Fibroblast of lung (primary cell): ENCODE data around the gene CD109. TPM values are rescaled to one million over a fixed set of nuclear protein-coding genes. Genes with fewer than 3 reads are reported as not detected.
A peak's percentile ranks its signal among the peaks of the same experiment; 100 is the strongest.

Experiments
- DNase-seq, 2 donors: peaks; one replicate each; pipeline versions ENCODE4 v3.0.0 to v3.0.0-alpha.2; 2010; ENCODE audit warnings: low read depth in 2 of 2
- H2AFZ ChIP-seq: 2 replicates; pipeline ENCODE4 v1.5.1; 2012; ENCODE audit warnings: low read length, control low read depth, inconsistent platforms
- H3K27ac ChIP-seq: 2 replicates; pipeline ENCODE4 v1.5.1; 2011; ENCODE audit warnings: low read length, control low read depth; ENCODE audit not compliant: insufficient read depth
- H3K27me3 ChIP-seq: 2 replicates; pipeline ENCODE4 v1.5.1; 2011; ENCODE audit warnings: mild to moderate bottlenecking, low read length; ENCODE audit not compliant: control insufficient read depth, insufficient read depth
- H3K36me3 ChIP-seq: 2 replicates; pipeline ENCODE4 v1.5.1; 2011; ENCODE audit warnings: low read length; ENCODE audit not compliant: control insufficient read depth, insufficient read depth
- H3K4me1 ChIP-seq: 2 replicates; pipeline ENCODE4 v1.5.1; 2011; ENCODE audit warnings: low read length; ENCODE audit not compliant: control insufficient read depth, insufficient read depth; ENCODE audit errors: extremely low read depth
- H3K4me2 ChIP-seq: 2 replicates; pipeline ENCODE4 v1.5.1; 2011; ENCODE audit warnings: low read length, control low read depth; ENCODE audit not compliant: insufficient read depth; ENCODE audit errors: extremely low read depth
- H3K4me3 ChIP-seq, 4 experiments: fragments of 200-600 bp in 1 of 4; sonication (generic) in 1 of 4; replicated peaks in 1 of 4; 2 replicates each; pipeline ENCODE4 v1.5.1; 2011 to 2016; ENCODE audit warnings: low read length in 4 of 4, low read depth in 3 of 4, mild to moderate bottlenecking in 3 of 4, control low read depth in 2 of 4, inconsistent platforms in 1 of 4, mixed read lengths in 1 of 4; ENCODE audit not compliant: insufficient read depth in 1 of 4; ENCODE audit errors: control extremely low read depth in 1 of 4
- H3K79me2 ChIP-seq: 2 replicates; pipeline ENCODE4 v1.5.1; 2012; ENCODE audit warnings: mild to moderate bottlenecking, low read length, inconsistent platforms; ENCODE audit not compliant: control insufficient read depth, insufficient read depth
- H3K9ac ChIP-seq: 2 replicates; pipeline ENCODE4 v1.5.1; 2011; ENCODE audit warnings: mild to moderate bottlenecking, low read length, control low read depth; ENCODE audit not compliant: insufficient read depth
- H3K9me3 ChIP-seq: 2 replicates; pipeline ENCODE4 v1.5.1; 2012; ENCODE audit warnings: low read depth, low read length; ENCODE audit not compliant: control insufficient read depth, insufficient read depth
- H4K20me1 ChIP-seq: 2 replicates; pipeline ENCODE4 v1.5.1; 2011; ENCODE audit warnings: low read length; ENCODE audit not compliant: control insufficient read depth, insufficient read depth; ENCODE audit errors: extremely low read depth
- EZH2 ChIP-seq: IDR thresholded peaks from 2 replicates; pipeline ENCODE4 v1.5.1; 2012; ENCODE audit warnings: low read length, control low read depth, mild to moderate bottlenecking; ENCODE audit errors: missing control alignments
- polyA plus RNA-seq, 2 donors: library from polyadenylated mRNA; depleted of rRNA in 1 of 2; stranded (reverse) in 1 of 2; unstranded in 1 of 2; fragments of >200 nt; gene quantifications; 2 replicates each; pipeline ENCODE4 v1.2.1, GENCODE V29; 2011 to 2012; ENCODE audit warnings: missing spikeins in 1 of 2
- total RNA-seq: library from RNA; depleted of rRNA; stranded (reverse); fragments of >200 nt; gene quantifications from 2 replicates; pipeline ENCODE4 v1.2.1, GENCODE V29; 2014
- TF ChIP-seq, protein P1 (sequence below), 2 donors: IDR thresholded peaks in 1 of 2; conservative IDR thresholded peaks in 1 of 2; 1 replicate in 1 of 2; 2 replicates in 1 of 2; pipeline ENCODE4 v1.5.1; 2011 to 2012; ENCODE audit warnings: low read length in 2 of 2, control low read depth in 1 of 2, inconsistent platforms in 1 of 2, low read depth in 1 of 2, mild to moderate bottlenecking in 1 of 2

Gene CD109
- total and polyA plus RNA-seq, 2 donors (not counting 1 experiment from before 2014, with no cell fraction given): 48.4 to 51.2 TPM

DNA sequence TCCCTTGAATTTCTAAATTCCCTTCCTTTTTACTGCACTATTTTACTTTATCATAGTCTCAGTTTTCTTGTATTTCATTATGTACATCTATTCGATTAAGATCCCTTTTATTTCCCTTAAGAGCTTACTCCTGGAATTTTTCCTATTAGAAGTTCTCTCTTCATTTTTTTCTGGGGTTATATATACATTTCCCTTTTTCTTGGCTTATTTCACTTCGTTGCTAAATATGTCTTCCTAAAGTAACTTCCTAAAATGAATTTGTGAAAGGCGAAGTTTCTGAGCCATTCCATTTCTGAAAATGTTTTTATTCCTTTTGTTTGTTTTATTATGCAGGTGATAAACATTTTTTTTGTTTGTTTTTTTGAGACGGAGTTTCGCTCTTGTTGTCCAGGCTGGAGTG is 5.9 kb upstream of the CD109 start:
- TF ChIP-seq EZH2: no peak
- TF ChIP-seq, protein P1, sequence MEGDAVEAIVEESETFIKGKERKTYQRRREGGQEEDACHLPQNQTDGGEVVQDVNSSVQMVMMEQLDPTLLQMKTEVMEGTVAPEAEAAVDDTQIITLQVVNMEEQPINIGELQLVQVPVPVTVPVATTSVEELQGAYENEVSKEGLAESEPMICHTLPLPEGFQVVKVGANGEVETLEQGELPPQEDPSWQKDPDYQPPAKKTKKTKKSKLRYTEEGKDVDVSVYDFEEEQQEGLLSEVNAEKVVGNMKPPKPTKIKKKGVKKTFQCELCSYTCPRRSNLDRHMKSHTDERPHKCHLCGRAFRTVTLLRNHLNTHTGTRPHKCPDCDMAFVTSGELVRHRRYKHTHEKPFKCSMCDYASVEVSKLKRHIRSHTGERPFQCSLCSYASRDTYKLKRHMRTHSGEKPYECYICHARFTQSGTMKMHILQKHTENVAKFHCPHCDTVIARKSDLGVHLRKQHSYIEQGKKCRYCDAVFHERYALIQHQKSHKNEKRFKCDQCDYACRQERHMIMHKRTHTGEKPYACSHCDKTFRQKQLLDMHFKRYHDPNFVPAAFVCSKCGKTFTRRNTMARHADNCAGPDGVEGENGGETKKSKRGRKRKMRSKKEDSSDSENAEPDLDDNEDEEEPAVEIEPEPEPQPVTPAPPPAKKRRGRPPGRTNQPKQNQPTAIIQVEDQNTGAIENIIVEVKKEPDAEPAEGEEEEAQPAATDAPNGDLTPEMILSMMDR (conservative IDR thresholded peaks at IDR 0.05 in 1 of 2, IDR thresholded peaks at IDR 0.05 in 1 of 2; ENCODE audit: low read depth in 1 of 2, low read length in 2 of 2): no peak
- H3K27me3 ChIP-seq: no peaks in the 10 kb centered on the region

DNA sequence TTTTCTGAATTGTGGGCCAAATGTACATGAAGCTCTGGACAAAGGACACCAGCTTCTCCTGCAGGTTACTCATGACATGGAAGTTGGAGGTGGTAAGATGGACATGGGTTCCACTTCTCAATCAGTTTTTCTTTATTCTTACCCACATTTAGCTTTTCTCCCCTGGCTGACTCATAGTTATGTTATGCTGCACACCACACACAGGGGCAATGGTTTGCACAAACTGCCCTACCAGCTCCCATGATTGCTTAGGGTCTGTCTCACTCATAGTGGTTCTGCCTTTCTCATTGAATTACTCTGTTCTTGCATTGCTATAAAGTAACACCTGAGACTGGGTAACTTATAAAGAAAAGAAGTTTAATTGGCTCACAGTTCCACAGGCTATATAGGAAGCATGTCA is 4.5 kb upstream of the CD109 start:
- no peaks in the 10 kb centered on the region for H3K36me3 ChIP-seq
- no peaks in the 10 kb centered on the region for H3K27me3 ChIP-seq
- no peak overlapping the region for H3K9ac ChIP-seq
- H3K9me3 ChIP-seq: no peaks in the 10 kb centered on the region
- H3K4me3 ChIP-seq: no peak overlapping the region
- H3K27ac ChIP-seq: no peak overlapping the region
- no peak overlapping the region for H2AFZ ChIP-seq
- no peaks in the 10 kb centered on the region for H4K20me1 ChIP-seq
- peaks cover 11% of the 10 kb centered on the region for H3K4me1 ChIP-seq
- TF ChIP-seq EZH2: no peak
- H3K79me2 ChIP-seq: peaks cover under 1% of the 10 kb centered on the region
- DNase-seq: peak in 1 of 2 donors; percentile 36
- H3K4me2 ChIP-seq: no peak overlapping the region

More for the DNA sequence above, 5.9 kb upstream of the CD109 start:
- Histone ChIP-seq H3K27ac (no peak overlapping the region), H4K20me1 (no peaks in the 10 kb centered on the region), H2AFZ (no peak overlapping the region), H3K36me3 (no peaks in the 10 kb centered on the region), H3K4me1 (peaks cover 10% of the 10 kb centered on the region), H3K4me3 (no peak overlapping the region), H3K9ac (no peak overlapping the region), H3K79me2 (no peaks in the 10 kb centered on the region), H3K9me3 (no peaks in the 10 kb centered on the region), H3K4me2 (no peak overlapping the region)
- no peak for DNase-seq

DNA sequence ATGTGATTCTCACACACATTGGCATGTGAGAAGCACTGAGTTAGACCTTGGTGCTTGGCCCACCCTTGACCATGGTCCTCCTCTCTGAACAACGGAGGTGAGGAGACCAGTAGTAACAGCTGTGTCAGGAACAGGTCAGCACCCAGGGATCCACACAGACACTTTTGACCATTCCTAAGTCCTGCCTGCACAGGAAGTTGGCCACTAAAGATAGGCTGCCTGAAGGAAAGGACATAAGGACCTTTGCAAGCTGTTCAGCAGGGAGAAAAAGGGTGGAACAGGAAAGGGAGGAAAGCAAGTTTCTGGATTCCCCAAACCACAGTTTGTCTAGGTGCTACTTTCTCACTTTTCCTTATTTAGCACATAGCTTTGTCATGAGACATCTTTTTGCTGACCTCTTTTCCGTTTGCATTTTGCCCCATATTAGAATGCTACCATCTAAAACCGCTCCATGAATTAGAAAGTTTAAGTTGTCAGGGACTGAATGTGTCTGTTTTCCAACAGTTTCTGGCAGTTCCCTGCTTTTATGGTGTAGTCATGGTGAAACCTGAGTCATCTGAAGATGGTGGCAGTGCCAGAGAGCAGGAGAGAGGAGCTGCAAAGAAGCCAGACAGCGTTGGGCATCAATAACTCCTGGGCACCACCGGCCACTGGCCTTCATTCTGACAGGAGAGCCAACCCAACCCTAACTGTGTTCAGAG is 1.1 kb upstream of the CD109 start:
- Histone ChIP-seq H3K27ac (peak overlapping the region; percentile 87), H3K27me3 (no peaks in the 10 kb centered on the region), H3K4me1 (peaks cover 11% of the 10 kb centered on the region), H3K4me2 (peak overlapping the region; percentile 80), H3K9ac (no peak overlapping the region), H3K79me2 (peaks cover 7% of the 10 kb centered on the region), H2AFZ (peak overlapping the region; percentile 83), H3K9me3 (no peaks in the 10 kb centered on the region), H4K20me1 (no peaks in the 10 kb centered on the region), H3K4me3 (peak overlapping the region in 3 of 4 experiments; percentile 52 to 64 (median 58)), H3K36me3 (no peaks in the 10 kb centered on the region)
- DNase-seq: peak; percentile 58 to 74
- no peak for TF ChIP-seq EZH2
- TF ChIP-seq, protein P1 (conservative IDR thresholded peaks at IDR 0.05 in 1 of 2, IDR thresholded peaks at IDR 0.05 in 1 of 2; ENCODE audit: low read depth in 1 of 2, low read length in 2 of 2): no peak
